Peyer's patch (tissue), 4 donors: Measurements from ENCODE around the gene TRIM73.
"Not testable (repeated sequence)": the region's sequence is repeated elsewhere in the genome, so short reads cannot be mapped to it uniquely, and the experiment has no call there.

Source experiments
- POLR2A ChIP-seq, 2 donors: fragments of 450-650 bp; IDR thresholded peaks; one replicate each; pipeline ENCODE4 v1.5.1; 2017; ENCODE audit warnings: antibody characterized with exemption in 2 of 2, mild to moderate bottlenecking in 2 of 2, moderate library complexity in 2 of 2
- TF ChIP-seq, protein P1 (sequence below), 6 experiments: fragments of 450-650 bp in 4 of 6; fragments of 200-600 bp in 2 of 6; sonication (generic) in 1 of 6; IDR thresholded peaks; one replicate each; pipeline ENCODE4 v1.5.1; 2017 to 2019; ENCODE audit warnings: antibody characterized with exemption in 6 of 6, mild to moderate bottlenecking in 3 of 6, moderate library complexity in 1 of 6

DNA sequence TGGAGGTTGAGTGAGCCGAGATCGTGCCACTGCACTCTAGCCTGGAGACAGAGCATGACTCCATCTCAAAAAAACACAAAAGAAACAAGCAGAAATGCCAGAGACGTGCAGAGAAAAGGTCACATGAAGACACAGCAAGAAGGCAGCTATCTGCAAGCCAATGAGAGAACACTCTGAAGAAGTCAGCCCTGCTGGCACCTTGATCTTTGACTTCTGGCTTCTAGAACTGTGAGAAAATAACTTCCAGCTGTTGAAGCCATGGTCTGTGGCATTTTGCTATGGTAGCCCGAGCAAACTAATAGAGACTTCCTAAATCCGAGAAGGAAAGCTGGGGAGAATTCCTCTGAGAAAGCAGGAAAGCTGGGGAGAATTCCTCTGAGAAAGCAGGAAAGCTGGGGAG lies 54.5 kb downstream of the TRIM73 start:
- TF ChIP-seq, protein P1, sequence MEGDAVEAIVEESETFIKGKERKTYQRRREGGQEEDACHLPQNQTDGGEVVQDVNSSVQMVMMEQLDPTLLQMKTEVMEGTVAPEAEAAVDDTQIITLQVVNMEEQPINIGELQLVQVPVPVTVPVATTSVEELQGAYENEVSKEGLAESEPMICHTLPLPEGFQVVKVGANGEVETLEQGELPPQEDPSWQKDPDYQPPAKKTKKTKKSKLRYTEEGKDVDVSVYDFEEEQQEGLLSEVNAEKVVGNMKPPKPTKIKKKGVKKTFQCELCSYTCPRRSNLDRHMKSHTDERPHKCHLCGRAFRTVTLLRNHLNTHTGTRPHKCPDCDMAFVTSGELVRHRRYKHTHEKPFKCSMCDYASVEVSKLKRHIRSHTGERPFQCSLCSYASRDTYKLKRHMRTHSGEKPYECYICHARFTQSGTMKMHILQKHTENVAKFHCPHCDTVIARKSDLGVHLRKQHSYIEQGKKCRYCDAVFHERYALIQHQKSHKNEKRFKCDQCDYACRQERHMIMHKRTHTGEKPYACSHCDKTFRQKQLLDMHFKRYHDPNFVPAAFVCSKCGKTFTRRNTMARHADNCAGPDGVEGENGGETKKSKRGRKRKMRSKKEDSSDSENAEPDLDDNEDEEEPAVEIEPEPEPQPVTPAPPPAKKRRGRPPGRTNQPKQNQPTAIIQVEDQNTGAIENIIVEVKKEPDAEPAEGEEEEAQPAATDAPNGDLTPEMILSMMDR (IDR thresholded peaks at IDR 0.05): not testable (repeated sequence)
- not testable (repeated sequence) for TF ChIP-seq POLR2A (IDR thresholded peaks at IDR 0.05)
